IMR-90 (cell line): ENCODE measurements around the gene AFTPH. TPM values are rescaled to one million over a fixed set of nuclear protein-coding genes. Genes with fewer than 3 reads are reported as not detected.

Experiments
- ATAC-seq: fragments of 200-7000 bp; cut with Tn5 transposase; 2 replicates; pipeline ENCODE4 v1.9.1; 2020; ENCODE audit warnings: low read depth, mild to moderate bottlenecking, moderate library complexity
- BruUV-seq: library from RNA; stranded (reverse); fragments of 400-500 nt; replicated peaks from 2 replicates; lab custom pipeline; 2021; lab: Mats Ljungman, UMichigan
- CTCF ChIA-PET: fragments of 300-600 bp; formaldehyde crosslinking; extraction: SDS; loops from one replicate; lab custom pipeline; 2021; ENCODE audit warnings: antibody characterized with exemption; lab: Yijun Ruan, JAX
- POLR2A ChIA-PET: fragments of 300-600 bp; sonication (Branson Sonifier 250); formaldehyde crosslinking; loops from one replicate; lab custom pipeline; 2022; ENCODE audit warnings: antibody characterized with exemption; ENCODE audit not compliant: unreplicated experiment; lab: Charles Lee
- DNase-seq: peaks from one replicate; pipeline ENCODE4 v3.0.0; 2013
- H2AFZ ChIP-seq: replicated peaks from 2 replicates; pipeline ENCODE3; 2013; ENCODE audit warnings: low read length, mild to moderate bottlenecking; ENCODE audit not compliant: poor library complexity
- H2AK5ac ChIP-seq: 2 replicates; pipeline ENCODE4 v1.6.1; 2013; ENCODE audit warnings: low read depth, low read length, inconsistent platforms
- H2AK9ac ChIP-seq: replicated peaks from 2 replicates; pipeline ENCODE3; 2013; ENCODE audit warnings: mild to moderate bottlenecking, low read depth, low read length, moderate library complexity; ENCODE audit not compliant: poor library complexity
- H2BK120ac ChIP-seq: 2 replicates; pipeline ENCODE4 v1.6.1; 2013; ENCODE audit warnings: low read depth, low read length, inconsistent platforms
- H2BK15ac ChIP-seq: 3 replicates; pipeline ENCODE4 v1.6.1; 2013; ENCODE audit warnings: low read depth, low read length, inconsistent platforms
- H2BK20ac ChIP-seq: 2 replicates; pipeline ENCODE4 v1.6.1; 2013; ENCODE audit warnings: low read depth, mild to moderate bottlenecking, inconsistent platforms, low read length, moderate library complexity
- H2BK5ac ChIP-seq: 2 replicates; pipeline ENCODE4 v1.6.1; 2013; ENCODE audit warnings: mild to moderate bottlenecking, low read depth, low read length, inconsistent platforms; ENCODE audit not compliant: poor library complexity, severe bottlenecking
- H3K14ac ChIP-seq: replicated peaks from 2 replicates; pipeline ENCODE4 v1.6.1; 2013; ENCODE audit warnings: low read depth, low read length, inconsistent platforms
- H3K18ac ChIP-seq: 2 replicates; pipeline ENCODE4 v1.6.1; 2013; ENCODE audit warnings: low read depth, low read length, control low read depth
- H3K23ac ChIP-seq: 2 replicates; pipeline ENCODE4 v1.6.1; 2013; ENCODE audit warnings: low read depth, low read length, inconsistent platforms
- H3K27ac ChIP-seq: 2 replicates; pipeline ENCODE4 v1.5.1; 2013; ENCODE audit warnings: mild to moderate bottlenecking, control low read depth, low read length; ENCODE audit not compliant: insufficient read depth
- H3K27me3 ChIP-seq: 2 replicates; pipeline ENCODE4 v1.6.1; 2013; ENCODE audit warnings: low read length; ENCODE audit not compliant: control insufficient read depth, insufficient read depth
- H3K36me3 ChIP-seq: 2 replicates; pipeline ENCODE4 v1.6.1; 2013; ENCODE audit warnings: low read length, mixed read lengths; ENCODE audit not compliant: control insufficient read depth, insufficient read depth
- H3K4ac ChIP-seq: 2 replicates; pipeline ENCODE4 v1.6.1; 2013; ENCODE audit warnings: low read depth, low read length, inconsistent platforms
- H3K4me1 ChIP-seq: 2 replicates; pipeline ENCODE4 v1.6.1; 2013; ENCODE audit warnings: low read length, mixed read lengths; ENCODE audit not compliant: control insufficient read depth, insufficient read depth
- H3K4me2 ChIP-seq: 2 replicates; pipeline ENCODE4 v1.6.1; 2013; ENCODE audit warnings: low read depth, mild to moderate bottlenecking, control low read depth, low read length, moderate library complexity
- H3K4me3 ChIP-seq: 2 replicates; pipeline ENCODE4 v1.5.1; 2013; ENCODE audit warnings: low read depth, mild to moderate bottlenecking, control low read depth, low read length, moderate library complexity; ENCODE audit not compliant: insufficient read depth
- H3K56ac ChIP-seq: 2 replicates; pipeline ENCODE4 v1.6.1; 2013; ENCODE audit warnings: low read length, inconsistent platforms; ENCODE audit not compliant: insufficient read depth; ENCODE audit errors: extremely low read depth
- H3K79me1 ChIP-seq, 2 experiments: 2 replicates each; pipeline ENCODE4 v1.6.1; 2013; ENCODE audit warnings: low read length in 2 of 2, inconsistent platforms in 1 of 2, low read depth in 1 of 2
- H3K9ac ChIP-seq: 2 replicates; pipeline ENCODE4 v1.6.1; 2013; ENCODE audit warnings: low read depth, low read length, control low read depth
- H3K9me1 ChIP-seq: 2 replicates; pipeline ENCODE4 v1.6.1; 2013; ENCODE audit warnings: low read length, inconsistent platforms; ENCODE audit not compliant: insufficient read depth
- H3K9me3 ChIP-seq: 2 replicates; pipeline ENCODE4 v1.6.1; 2013; ENCODE audit warnings: low read length; ENCODE audit not compliant: control insufficient read depth, insufficient read depth
- H4K20me1 ChIP-seq: 2 replicates; pipeline ENCODE4 v1.6.1; 2013; ENCODE audit warnings: low read length, inconsistent platforms; ENCODE audit not compliant: insufficient read depth
- H4K5ac ChIP-seq: 2 replicates; pipeline ENCODE4 v1.6.1; 2013; ENCODE audit warnings: mild to moderate bottlenecking, low read depth, low read length, control low read depth
- H4K8ac ChIP-seq, 2 experiments: 2 replicates each; pipeline ENCODE4 v1.6.1; 2013; ENCODE audit warnings: low read depth in 2 of 2, low read length in 2 of 2, control low read depth in 1 of 2, inconsistent platforms in 1 of 2
- H4K91ac ChIP-seq: 2 replicates; pipeline ENCODE4 v1.6.1; 2013; ENCODE audit warnings: low read depth, low read length, inconsistent platforms; ENCODE audit not compliant: insufficient read depth
- CEBPB ChIP-seq: IDR thresholded peaks from 2 replicates; pipeline ENCODE4 v1.6.1; 2012; ENCODE audit warnings: low read depth, low read length, improper control_type of control experiment
- CHD1 ChIP-seq: IDR thresholded peaks from 2 replicates; pipeline ENCODE4 v1.6.1; 2012; ENCODE audit warnings: low read depth, low read length, improper control_type of control experiment
- FOS ChIP-seq: fragments of 150-350 bp; IDR thresholded peaks from 2 replicates; pipeline ENCODE4 v1.6.1; 2016; ENCODE audit warnings: low read depth, low read length
- MAFK ChIP-seq: IDR thresholded peaks from 2 replicates; pipeline ENCODE4 v1.6.1; 2012; ENCODE audit warnings: low read depth, low read length, improper control_type of control experiment
- NFE2L2 ChIP-seq: fragments of 150-350 bp; IDR thresholded peaks from 2 replicates; pipeline ENCODE4 v1.6.1; 2016; ENCODE audit warnings: low read depth, mild to moderate bottlenecking, low read length
- WGBS, 2 experiments: methylation state at CpG; one replicate each; pipeline versions ENCODE4 v1.1.5 to v1.1.7; 2013; ENCODE audit warnings: missing lambda C conversion rate in 2 of 2; ENCODE audit not compliant: insufficient read length in 1 of 2; ENCODE audit errors: extremely low coverage in 2 of 2; 5-methylcytosine and 5-hydroxymethylcytosine counted together
- dilution Hi-C: fragments of 300-500 bp; cut with HindIII; formaldehyde crosslinking; loops from one replicate; pipeline ENCODE4 v1.14.3; 2018; ENCODE audit warnings: low sequenced_read_pairs; ENCODE audit not compliant: unreplicated experiment
- in situ Hi-C: fragments of 300-500 bp; cut with MboI; formaldehyde crosslinking; loops from 3 replicates; pipeline ENCODE4 v1.14.3; 2019; ENCODE audit warnings: low sequenced_read_pairs, inconsistent platforms, mixed read lengths
- intact Hi-C: fragments of 100-400 bp; cut with micrococcal nuclease; formaldehyde crosslinking; loops from 2 replicates; pipeline ENCODE4 v1.10.0; 2022
- polyA plus RNA-seq, 3 experiments: library from polyadenylated mRNA; depleted of rRNA; stranded (reverse); fragments of >200 nt; gene quantifications; 2 replicates each; pipeline ENCODE4 v1.2.3, GENCODE V29; 2012; ENCODE audit warnings: low replicate concordance in 1 of 3
- total RNA-seq: library from RNA; depleted of rRNA; stranded (reverse); fragments of >200 nt; gene quantifications from 2 replicates; pipeline ENCODE4 v1.2.3, GENCODE V29; 2012

The AFTPH gene
- total and polyA plus RNA-seq, 2 of the 4 experiments (the other 2 are of a cell fraction), result 9.4 to 19.9 TPM

- Histone ChIP-seq H3K79me1 (no peaks in the 10 kb centered on the region), H3K14ac (no peak overlapping the region), H2AFZ (no peak overlapping the region), H4K91ac (no peak overlapping the region), H4K8ac (no peak overlapping the region), H3K27ac (no peak overlapping the region), H3K9me3 (no peaks in the 10 kb centered on the region), H2BK120ac (no peak overlapping the region), H2BK5ac (no peak overlapping the region), H4K20me1 (no peaks in the 10 kb centered on the region), H3K4me2 (no peak overlapping the region), H3K56ac (no peak overlapping the region), H2AK5ac (no peak overlapping the region), H3K23ac (no peak overlapping the region), H3K36me3 (no peaks in the 10 kb centered on the region), H3K27me3 (peaks cover 38% of the 10 kb centered on the region), H2AK9ac (no peak overlapping the region), H3K4me1 (no peaks in the 10 kb centered on the region), H3K9ac (no peak overlapping the region), H4K5ac (no peak overlapping the region), H2BK15ac (no peak overlapping the region), H3K4me3 (no peak overlapping the region), H3K4ac (no peak overlapping the region), H3K18ac (no peak overlapping the region), H3K9me1 (no peaks in the 10 kb centered on the region), H2BK20ac (no peak overlapping the region)
- intact Hi-C loops (no loop called here), in situ Hi-C loops (loop anchor here (5.0 kb wide), 1 partner anchor 47 kb away; no protein-coding TSS in a partner anchor), dilution Hi-C loops (no loop called here)
- POLR2A ChIA-PET, result interaction anchor here (0.5 kb wide), 1 partner anchor 203 kb away, joined by 5 read pairs; no protein-coding TSS in a partner anchor
- no peak for DNase-seq
- CTCF ChIA-PET, result interaction anchor here (1.6 kb wide), 1 partner anchor 8 kb away, joined by 7 read pairs; no protein-coding TSS in a partner anchor
- ATAC-seq, result no peak
- no peak for TF ChIP-seq NFE2L2
- TF ChIP-seq CHD1, result no peak
- no peak for TF ChIP-seq CEBPB
- TF ChIP-seq FOS, result no peak
- no peak for TF ChIP-seq MAFK
- no CpG with 5 or more reads among the region's 3 CpGs for WGBS, 2 experiments
- no TSS peak for BruUV-seq
Measured at GRCh38 chr2:64515086-64515485, 9.0 kb upstream of the AFTPH start.
